ENCODE data around the gene CCDC159.
"Not testable (repeated sequence)": the region's sequence is repeated elsewhere in the genome, so short reads cannot be mapped to it uniquely, and the experiment has no call there.

CCDC159 gene

GRCh38 chr19:11338569-11339253 lies 7.6 kb upstream of the CCDC159 start:
- DNase-seq (ENCODE audit: low spot score): no peak

GRCh38 chr19:11339254-11340098 lies 6.8 kb upstream of the CCDC159 start, which contains the start of gene RAB3D:
Gene RAB3D (minus strand): TSS chr19:11339657. CDS start chr19:11337399, 2,258 bp downstream.
- DNase-seq (ENCODE audit: low spot score): peak; percentile 81

- DNase-seq (ENCODE audit: low spot score): not testable (repeated sequence)
These were observed 6.2 kb upstream of the CCDC159 start for GRCh38 chr19:11340099-11340467.

DNA sequence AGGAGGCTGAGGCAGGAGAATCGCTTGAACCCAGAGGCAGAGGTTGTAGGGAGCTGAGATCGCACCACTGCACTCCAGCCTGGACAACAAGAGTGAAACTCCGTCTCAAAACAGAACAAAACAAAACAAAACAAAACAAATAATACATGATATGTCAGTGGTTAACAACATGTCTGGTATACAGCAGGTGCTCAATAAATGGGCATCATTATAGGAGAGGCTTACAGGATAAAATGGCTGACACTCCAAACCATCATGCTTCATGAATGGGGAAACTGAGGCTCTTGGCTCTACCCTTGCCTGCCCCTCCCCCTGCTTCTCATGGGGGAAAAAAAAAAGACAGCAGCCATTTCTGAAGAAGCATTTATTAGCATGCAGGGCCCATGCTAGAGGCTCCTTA lies 3.9 kb upstream of the CCDC159 start:
- no peak for DNase-seq (ENCODE audit: low spot score)

DNA sequence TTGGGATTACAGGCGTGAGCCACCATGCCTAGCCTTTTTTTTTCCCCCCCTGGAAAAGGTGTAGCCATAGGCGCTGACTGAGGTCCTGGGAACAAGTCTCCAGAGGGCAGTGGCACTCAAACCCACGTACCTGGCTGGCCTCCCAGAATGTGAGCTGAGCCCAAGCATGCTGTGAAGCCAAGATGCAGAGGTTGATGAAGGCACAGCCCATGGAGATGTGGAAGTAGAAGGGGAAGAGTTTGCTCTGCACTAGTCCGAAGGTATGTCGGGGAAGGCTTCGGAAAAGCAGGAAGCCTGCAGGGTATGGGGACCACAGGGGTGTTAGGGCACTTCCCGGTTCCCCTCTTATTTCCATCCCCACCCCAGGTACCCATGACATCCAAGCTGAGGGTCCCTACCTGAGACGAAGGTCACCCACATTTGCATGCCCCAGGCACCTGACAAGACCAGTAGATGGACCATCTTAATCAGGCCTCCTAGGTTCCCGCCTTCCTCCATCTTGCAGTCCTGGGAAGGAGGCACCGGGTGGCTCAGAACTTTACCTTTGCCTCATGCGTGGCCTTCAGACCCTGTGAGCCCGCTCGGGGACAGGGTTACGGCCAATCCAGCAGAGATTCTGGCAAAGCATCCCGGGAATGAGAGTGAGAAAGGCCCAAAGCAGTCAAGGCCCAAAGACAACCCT lies 1.1 kb upstream of the CCDC159 start:
- DNase-seq (ENCODE audit: low spot score): no peak

GRCh38 chr19:11347546-11348039 lies 1.3 kb downstream of the CCDC159 start:
- DNase-seq (ENCODE audit: low spot score): no peak

DNA sequence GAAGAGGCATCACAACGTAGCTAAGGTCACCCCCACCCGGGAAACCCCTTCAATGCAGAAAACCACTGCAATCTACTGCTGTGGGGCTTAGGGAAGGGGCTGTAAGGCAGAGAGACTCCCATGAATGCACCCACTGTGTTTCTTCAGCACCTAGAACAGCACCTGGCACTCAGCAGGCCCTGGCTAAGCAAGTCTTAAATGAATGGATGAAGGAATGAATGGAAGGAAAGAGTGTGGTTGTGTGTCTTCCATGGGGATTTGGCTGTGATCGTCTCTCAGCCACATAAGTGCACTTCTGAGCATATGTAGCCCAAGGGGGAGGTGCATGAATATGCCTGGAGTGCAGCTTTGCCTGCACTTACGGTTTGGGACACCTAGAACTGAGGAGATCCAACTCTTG lies 2.9 kb downstream of the CCDC159 start:
- DNase-seq (ENCODE audit: low spot score): no peak

DNA sequence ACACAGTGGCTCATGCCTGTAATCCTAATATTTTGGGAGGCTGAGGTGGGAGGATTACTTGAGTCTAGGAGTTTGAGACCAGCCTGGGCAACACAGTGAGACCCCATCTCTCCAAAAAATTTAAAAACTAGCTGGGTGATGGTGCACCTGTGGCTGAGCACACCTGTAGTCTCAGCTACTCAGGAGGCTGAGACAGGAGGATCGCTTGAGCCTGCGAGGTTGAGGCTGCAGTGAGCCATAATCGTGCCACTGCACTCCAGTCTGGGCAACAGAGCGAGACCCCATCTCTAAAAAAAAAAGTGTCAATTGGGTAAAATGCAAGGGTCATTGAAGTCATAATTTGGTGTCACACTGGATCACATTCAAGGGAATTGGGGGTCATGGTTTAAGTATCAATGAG lies 7.8 kb downstream of the CCDC159 start:
- not testable (repeated sequence) for DNase-seq (ENCODE audit: low spot score)

DNA sequence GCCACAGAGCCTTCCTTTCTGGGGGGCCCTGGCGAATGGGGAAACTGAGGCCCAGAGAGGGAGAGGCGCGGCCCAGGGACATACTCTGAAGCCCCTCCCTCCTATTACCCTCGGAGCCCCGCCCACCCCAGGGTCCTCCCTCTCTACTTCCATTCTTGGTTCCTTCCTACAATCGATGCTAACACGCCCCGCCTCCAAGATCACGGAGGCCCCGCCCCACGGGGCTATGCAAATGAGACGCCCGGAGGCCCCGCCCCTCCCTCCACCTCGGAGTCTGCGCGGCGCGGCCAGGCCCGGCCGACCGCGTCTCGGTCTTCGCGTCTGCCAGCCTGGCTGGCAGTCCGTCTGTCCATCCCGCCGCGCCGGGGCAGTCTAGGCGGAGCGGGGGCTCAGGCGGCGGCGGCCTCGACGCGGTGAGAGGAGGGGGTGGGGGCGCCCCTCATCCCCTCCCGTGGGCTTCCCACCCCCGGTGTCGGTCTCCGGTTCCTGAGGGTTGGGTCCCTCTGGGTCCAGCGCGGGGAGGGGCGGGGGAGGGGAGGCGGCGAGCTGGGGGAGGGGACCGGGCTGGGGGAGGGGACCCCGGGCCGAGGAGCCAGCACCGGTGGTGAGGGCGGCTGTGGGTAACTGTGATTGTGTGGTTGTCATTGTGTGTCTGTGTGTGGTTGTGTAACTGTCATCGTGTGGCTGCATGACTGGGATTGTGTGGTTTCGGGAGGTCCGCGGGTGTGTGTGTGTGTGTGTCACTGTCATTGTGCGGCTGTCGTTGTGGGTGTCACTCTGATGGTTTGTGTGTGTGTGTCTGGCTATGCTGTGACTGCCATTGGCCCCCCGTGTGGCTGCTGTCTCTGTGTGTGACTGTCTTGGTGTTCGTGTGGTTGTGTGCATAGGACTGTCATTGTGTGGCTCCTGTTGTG lies 9.1 kb downstream of the CCDC159 start, which contains the start of gene PLPPR2:
PLPPR2 (plus strand) TSS at position 273 of the 914 bp plus-strand sequence. CDS start 2,242 bp downstream, outside the sequence.
- DNase-seq (ENCODE audit: low spot score): peak; percentile 85

DNA sequence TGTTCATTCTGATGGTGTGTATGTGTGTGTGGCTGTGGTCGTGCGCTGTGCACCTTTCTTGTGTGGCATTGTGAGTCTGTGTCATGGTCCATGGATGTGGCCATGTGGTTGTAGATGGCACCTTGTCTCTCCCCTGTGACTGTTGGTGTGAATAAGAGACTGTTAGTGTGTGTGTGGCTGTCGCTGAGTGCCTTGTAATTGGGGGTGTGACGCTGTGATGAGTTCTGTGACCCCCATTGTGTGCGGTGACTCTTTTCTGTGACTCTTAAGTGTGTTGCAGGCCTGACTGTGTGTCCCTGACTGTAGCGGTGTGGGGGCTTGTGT lies 9.7 kb downstream of the CCDC159 start:
- DNase-seq (ENCODE audit: low spot score): no peak

GRCh38 chr19:11356676-11357550 lies 10.6 kb downstream of the CCDC159 start:
- DNase-seq (ENCODE audit: low spot score): no peak

DNA sequence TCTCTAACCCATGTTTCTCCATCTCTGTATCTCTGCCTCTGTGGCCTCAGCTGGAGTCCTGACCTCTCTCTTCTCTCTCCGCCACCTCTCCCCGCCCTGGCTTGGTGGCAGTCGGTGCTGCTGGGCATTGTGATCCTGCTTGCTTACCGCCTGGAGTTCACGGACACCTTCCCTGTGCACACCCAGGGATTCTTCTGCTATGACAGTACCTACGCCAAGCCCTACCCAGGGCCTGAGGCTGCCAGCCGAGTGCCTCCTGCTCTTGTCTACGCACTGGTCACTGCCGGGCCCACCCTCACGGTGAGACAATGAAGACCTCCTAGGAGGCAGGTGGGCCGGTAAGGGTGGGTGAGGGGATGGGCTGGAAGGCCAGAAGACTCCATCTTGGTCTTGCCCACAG lies 13.1 kb downstream of the CCDC159 start:
- no peak for DNase-seq (ENCODE audit: low spot score)

DNA sequence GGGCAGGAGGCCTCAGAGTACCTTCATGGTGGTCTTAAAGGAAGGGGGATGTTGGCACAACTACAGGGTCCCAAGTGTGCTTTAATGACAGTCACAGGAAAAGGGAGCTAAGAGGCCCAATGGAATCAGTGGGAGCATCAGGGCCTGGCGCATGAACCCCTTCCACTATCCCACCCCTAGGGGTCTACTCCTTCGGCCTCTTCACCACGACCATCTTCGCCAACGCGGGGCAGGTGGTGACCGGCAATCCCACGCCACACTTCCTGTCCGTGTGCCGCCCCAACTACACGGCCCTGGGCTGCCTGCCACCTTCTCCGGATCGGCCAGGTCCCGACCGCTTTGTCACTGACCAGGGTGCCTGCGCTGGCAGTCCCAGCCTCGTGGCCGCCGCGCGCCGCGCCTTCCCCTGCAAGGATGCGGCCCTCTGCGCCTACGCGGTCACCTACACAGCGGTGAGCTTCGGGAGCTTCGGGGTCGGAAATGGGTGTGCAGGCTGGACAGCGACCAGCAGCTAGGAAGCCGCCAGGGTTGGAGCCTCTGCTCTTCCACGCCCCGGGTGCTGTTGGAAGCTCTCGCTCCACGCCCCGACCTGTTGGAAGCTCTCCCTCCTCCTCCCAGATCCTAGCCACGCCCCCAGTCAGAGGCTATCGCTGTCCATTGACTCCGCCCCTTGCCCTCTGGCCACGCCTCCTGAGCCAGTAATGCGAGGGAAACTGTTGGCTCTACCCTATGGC lies 14.9 kb downstream of the CCDC159 start:
- DNase-seq (ENCODE audit: low spot score): no peak

DNA sequence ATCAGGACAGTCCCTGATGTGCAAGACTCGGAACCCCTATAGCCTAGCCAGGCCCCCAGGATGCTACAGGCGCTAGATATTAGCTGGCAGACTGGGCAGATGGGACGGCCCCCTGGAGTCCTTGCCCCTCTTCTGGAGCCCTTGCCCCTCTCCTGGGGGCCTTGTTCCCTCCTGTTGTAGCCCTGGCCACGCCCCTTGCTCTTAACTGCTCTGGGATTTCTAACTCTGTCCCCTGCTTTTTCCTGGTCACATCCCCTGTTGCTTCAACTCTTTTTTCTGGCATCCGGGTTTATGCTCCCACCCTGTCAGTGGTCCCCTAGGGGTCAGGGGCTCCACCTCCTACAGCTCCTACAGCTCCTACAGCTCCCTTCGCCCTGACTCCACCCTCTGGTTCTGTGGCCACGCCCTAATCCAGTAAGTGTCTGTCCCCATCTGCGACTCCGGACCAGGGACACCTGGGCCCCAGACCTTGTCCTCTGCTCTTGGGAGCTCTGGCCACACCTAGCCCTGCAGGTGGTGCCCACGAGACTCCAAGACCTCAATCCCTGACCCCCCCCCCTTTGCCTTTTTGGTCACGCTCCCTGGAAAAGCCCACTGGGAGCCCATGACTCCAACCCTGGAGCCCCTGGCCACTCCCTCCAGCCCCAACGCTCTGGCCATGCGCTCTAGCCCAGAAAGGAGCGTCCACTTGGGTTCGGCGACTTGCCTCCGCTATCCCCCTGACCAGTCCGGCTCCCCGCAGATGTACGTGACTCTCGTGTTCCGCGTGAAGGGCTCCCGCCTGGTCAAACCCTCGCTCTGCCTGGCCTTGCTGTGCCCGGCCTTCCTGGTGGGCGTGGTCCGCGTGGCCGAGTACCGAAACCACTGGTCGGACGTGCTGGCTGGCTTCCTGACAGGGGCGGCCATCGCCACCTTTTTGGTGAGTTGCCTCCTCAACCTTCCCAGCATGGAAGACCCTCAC lies 15.7 kb downstream of the CCDC159 start:
- DNase-seq (ENCODE audit: low spot score): no peak

DNA sequence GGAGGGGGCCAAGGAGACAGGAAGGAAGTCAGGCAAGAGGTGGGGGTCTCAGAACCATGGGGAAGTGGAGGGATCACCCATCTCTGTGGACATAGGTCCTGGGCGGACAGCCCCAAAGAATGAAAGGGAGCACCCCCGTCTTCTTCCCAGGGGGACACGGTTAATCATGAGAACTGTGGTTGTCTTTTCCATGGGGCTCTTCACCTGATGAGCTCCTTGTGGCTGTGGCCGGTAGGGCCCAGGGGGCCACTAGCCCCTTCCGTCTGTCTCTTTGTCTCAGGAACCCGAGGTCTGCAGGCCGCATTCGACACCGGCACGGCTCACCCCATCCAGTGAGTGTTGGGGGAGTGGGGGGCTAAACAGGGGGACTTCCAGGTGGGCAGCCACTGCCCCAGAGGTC lies 17.6 kb downstream of the CCDC159 start:
- no peak for DNase-seq (ENCODE audit: low spot score)

GRCh38 chr19:11364296-11364904 lies 18.1 kb downstream of the CCDC159 start:
- DNase-seq (ENCODE audit: low spot score): no peak

- no peak for DNase-seq (ENCODE audit: low spot score)
These were observed 18.6 kb downstream of the CCDC159 start for GRCh38 chr19:11364935-11365334.

GRCh38 chr19:11365557-11366117 lies 19.3 kb downstream of the CCDC159 start:
- DNase-seq (ENCODE audit: low spot score): no peak
